ENCODE results near the gene IRAG1. TPM values are rescaled to one million over a fixed set of nuclear protein-coding genes. Genes with fewer than 3 reads are reported as not detected.

IRAG1 gene
- total and polyA plus RNA-seq, 2 donors (not counting 1 experiment from before 2014, with no cell fraction given), result 0.27 to 0.32 TPM

DNA sequence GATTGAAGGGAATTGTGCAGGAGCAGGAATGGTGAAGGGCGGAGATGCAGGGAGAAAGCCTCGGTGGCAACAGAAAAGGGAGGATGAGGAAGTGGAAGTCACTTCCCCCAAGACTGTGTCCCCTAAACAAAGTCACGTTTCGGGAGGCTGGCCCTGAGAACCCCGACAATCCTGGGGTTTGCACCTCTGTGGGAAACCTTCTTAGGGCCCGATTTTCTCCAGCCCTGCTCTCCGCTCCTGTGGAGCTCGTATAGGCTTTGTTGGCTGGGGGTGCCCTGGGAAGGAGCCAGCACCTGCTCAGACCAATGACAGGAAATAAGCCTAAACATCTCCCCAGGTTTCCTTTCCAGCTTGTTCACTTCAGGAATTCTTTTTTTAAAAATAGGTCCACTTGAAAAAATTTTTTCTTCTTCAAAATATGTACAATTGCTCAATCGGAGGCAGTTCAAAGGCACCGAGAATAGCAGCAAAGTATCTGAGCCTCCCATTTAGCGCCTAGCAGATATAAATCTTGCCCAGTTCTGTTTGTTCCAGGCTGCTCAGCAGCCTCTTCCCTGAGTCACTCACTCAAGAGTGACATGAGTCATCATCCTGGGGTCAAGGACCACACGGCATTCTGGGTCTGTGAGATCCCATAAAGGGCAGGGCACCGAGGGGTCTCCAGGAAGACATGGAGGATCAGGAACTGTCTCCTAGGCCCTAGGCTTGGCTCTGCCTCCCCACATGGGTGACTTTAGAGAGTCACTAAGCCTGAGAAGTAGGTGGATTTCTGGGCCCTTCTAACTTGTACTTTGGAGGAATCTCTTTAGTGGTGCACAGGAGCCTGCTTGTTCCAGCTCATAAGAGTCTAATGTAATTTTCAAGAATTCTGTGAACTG lies 34.0 kb downstream of the IRAG1 start:
- peak overlapping the region; percentile 42 for H3K27ac Mint-ChIP-seq
- intact Hi-C loops (cut with micrococcal nuclease), result loop anchor here (10.0 kb wide), 1 partner anchor 75 kb away; no protein-coding TSS in a partner anchor
- no peak overlapping the region for H3K27ac ChIP-seq (ENCODE audit: low read length in 2 of 2)
- ChIA-PET POLR2A (no interaction called here), CTCF (interaction anchor here (1.8 kb wide), 1 partner anchor 9 kb away, joined by 5 read pairs; no protein-coding TSS in a partner anchor)
- H3K79me2 ChIP-seq (ENCODE audit: control insufficient read depth, insufficient read depth, low read length), result no peaks in the 10 kb centered on the region
- DNase-seq (no peak), ATAC-seq (ENCODE audit: low read depth) (no peak)
- no peak overlapping the region for H3K9ac ChIP-seq (ENCODE audit: low read length)
- H3K4me1 ChIP-seq (ENCODE audit: control insufficient read depth in 2 of 2, insufficient read depth in 2 of 2, low read length in 2 of 2), result peaks cover 27 to 31% of the 10 kb centered on the region in 2 donors
- H3K27me3 Mint-ChIP-seq, result no peaks in the 10 kb centered on the region
- H2AFZ ChIP-seq (ENCODE audit: insufficient read depth, low read depth, low read length, poor library complexity, severe bottlenecking), result peak overlapping the region; percentile 43
- no peaks in the 10 kb centered on the region for H3K27me3 ChIP-seq (replicated peaks in 1 of 4; ENCODE audit: control extremely low read depth in 1 of 4, control insufficient read depth in 3 of 4, insufficient read depth in 4 of 4, low read length in 3 of 4)
- H3K9me3 ChIP-seq (ENCODE audit: control extremely low read depth in 1 of 3, control insufficient read depth in 2 of 3, insufficient read depth in 1 of 3, low read length in 2 of 3), result no peaks in the 10 kb centered on the region
- no peak overlapping the region for H3K4me3 ChIP-seq (ENCODE audit: control extremely low read depth in 1 of 5, extremely low read depth in 1 of 5, insufficient read depth in 1 of 5, low read depth in 2 of 5, low read length in 4 of 5)
- no peak overlapping the region for H3K4me2 ChIP-seq (replicated peaks; ENCODE audit: low read depth, low read length, poor library complexity, severe bottlenecking)
- H3K36me3 ChIP-seq (replicated peaks in 1 of 2; ENCODE audit: control extremely low read depth in 1 of 2, control insufficient read depth in 1 of 2, extremely low read depth in 1 of 2, insufficient read depth in 2 of 2, low read length in 1 of 2), result no peaks in the 10 kb centered on the region
- 48% methylated on average over 9 of the region's 13 CpGs for WGBS (ENCODE audit: insufficient coverage)
- no peaks in the 10 kb centered on the region for H4K20me1 ChIP-seq (ENCODE audit: control insufficient read depth, insufficient read depth, low read length, poor library complexity, severe bottlenecking)
- no peaks in the 10 kb centered on the region for H3K9me3 Mint-ChIP-seq (ENCODE audit: insufficient read depth)
- H3K4me1 Mint-ChIP-seq, result peaks cover 55% of the 10 kb centered on the region
- H3K4me3 Mint-ChIP-seq, result no peak overlapping the region
- TF ChIP-seq, protein P1, sequence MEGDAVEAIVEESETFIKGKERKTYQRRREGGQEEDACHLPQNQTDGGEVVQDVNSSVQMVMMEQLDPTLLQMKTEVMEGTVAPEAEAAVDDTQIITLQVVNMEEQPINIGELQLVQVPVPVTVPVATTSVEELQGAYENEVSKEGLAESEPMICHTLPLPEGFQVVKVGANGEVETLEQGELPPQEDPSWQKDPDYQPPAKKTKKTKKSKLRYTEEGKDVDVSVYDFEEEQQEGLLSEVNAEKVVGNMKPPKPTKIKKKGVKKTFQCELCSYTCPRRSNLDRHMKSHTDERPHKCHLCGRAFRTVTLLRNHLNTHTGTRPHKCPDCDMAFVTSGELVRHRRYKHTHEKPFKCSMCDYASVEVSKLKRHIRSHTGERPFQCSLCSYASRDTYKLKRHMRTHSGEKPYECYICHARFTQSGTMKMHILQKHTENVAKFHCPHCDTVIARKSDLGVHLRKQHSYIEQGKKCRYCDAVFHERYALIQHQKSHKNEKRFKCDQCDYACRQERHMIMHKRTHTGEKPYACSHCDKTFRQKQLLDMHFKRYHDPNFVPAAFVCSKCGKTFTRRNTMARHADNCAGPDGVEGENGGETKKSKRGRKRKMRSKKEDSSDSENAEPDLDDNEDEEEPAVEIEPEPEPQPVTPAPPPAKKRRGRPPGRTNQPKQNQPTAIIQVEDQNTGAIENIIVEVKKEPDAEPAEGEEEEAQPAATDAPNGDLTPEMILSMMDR (IDR thresholded peaks at IDR 0.05), result no peak
- no peak for TF ChIP-seq EZH2 (IDR thresholded peaks at IDR 0.05; ENCODE audit: borderline replicate concordance, insufficient read depth, low read depth, low read length, poor library complexity, severe bottlenecking)

Data from B cell (primary cell).